Activated naive CD8-positive, alpha-beta T cell treated with anti-CD3 and anti-CD28 coated beads, Interleukin-2, amount 50 U/mL, for 24 hours (primary cell): ENCODE measurements around the gene CD300LB.

Experiments
- ATAC-seq: fragments of 150-1000 bp; cut with Tn5 transposase; one replicate; pipeline ENCODE4 v1.10.0; 2021
- DNase-seq: peaks from one replicate; pipeline ENCODE4 v3.0.0; 2021
- H3K27ac Mint-ChIP-seq: one replicate; pipeline ENCODE4 v1.8.0; 2021; ENCODE audit warnings: mild to moderate bottlenecking, mixed read lengths
- H3K27me3 Mint-ChIP-seq: one replicate; pipeline ENCODE4 v1.8.0; 2021; ENCODE audit warnings: mixed read lengths
- H3K36me3 Mint-ChIP-seq: one replicate; pipeline ENCODE4 v1.8.0; 2021; ENCODE audit warnings: low read depth, mixed read lengths
- H3K4me1 Mint-ChIP-seq: one replicate; pipeline ENCODE4 v1.8.0; 2021; ENCODE audit warnings: mixed read lengths
- H3K4me3 Mint-ChIP-seq: one replicate; pipeline ENCODE4 v1.8.0; 2021; ENCODE audit warnings: mild to moderate bottlenecking, moderate library complexity, mixed read lengths
- H3K9me3 Mint-ChIP-seq: one replicate; pipeline ENCODE4 v1.8.0; 2021; ENCODE audit warnings: mixed read lengths

CD300LB gene

GRCh38 chr17:74477411-74477810 is 53.9 kb downstream of the CD300LB start:
- no peak for DNase-seq
- H3K27ac Mint-ChIP-seq: no peak overlapping the region
- no peaks in the 10 kb centered on the region for H3K27me3 Mint-ChIP-seq
- H3K36me3 Mint-ChIP-seq: peaks cover 36% of the 10 kb centered on the region
- peaks cover 8% of the 10 kb centered on the region for H3K9me3 Mint-ChIP-seq
- ATAC-seq: no peak
- no peak overlapping the region for H3K4me3 Mint-ChIP-seq
- peaks cover 56% of the 10 kb centered on the region for H3K4me1 Mint-ChIP-seq

GRCh38 chr17:74475189-74475588 is 56.1 kb downstream of the CD300LB start:
- ATAC-seq: no peak
- Mint-ChIP-seq H3K4me1 (peaks cover 70% of the 10 kb centered on the region), H3K4me3 (no peak overlapping the region), H3K9me3 (peaks cover 8% of the 10 kb centered on the region), H3K27ac (no peak overlapping the region), H3K36me3 (peaks cover 42% of the 10 kb centered on the region), H3K27me3 (no peaks in the 10 kb centered on the region)
- no peak for DNase-seq

GRCh38 chr17:74474043-74474792 is 57.1 kb downstream of the CD300LB start:
- no peak overlapping the region for H3K27ac Mint-ChIP-seq
- H3K4me1 Mint-ChIP-seq: peaks cover 70% of the 10 kb centered on the region

GRCh38 chr17:74473294-74473693 is 58.0 kb downstream of the CD300LB start:
- Mint-ChIP-seq H3K27ac (no peak overlapping the region), H3K36me3 (peaks cover 41% of the 10 kb centered on the region), H3K9me3 (peaks cover 8% of the 10 kb centered on the region), H3K4me3 (no peak overlapping the region), H3K4me1 (peaks cover 64% of the 10 kb centered on the region), H3K27me3 (no peaks in the 10 kb centered on the region)
- ATAC-seq: no peak
- DNase-seq: no peak

More at GRCh38 chr17:74474043-74474792, 57.1 kb downstream of the CD300LB start:
- no peaks in the 10 kb centered on the region for H3K27me3 Mint-ChIP-seq
- ATAC-seq (no peak), DNase-seq (no peak)
- H3K9me3 Mint-ChIP-seq: peaks cover 8% of the 10 kb centered on the region
- H3K36me3 Mint-ChIP-seq: peaks cover 41% of the 10 kb centered on the region
- no peak overlapping the region for H3K4me3 Mint-ChIP-seq

GRCh38 chr17:74472890-74473289 is 58.4 kb downstream of the CD300LB start:
- Mint-ChIP-seq H3K4me3 (no peak overlapping the region), H3K27ac (no peak overlapping the region), H3K4me1 (peaks cover 60% of the 10 kb centered on the region), H3K36me3 (peaks cover 38% of the 10 kb centered on the region), H3K27me3 (no peaks in the 10 kb centered on the region), H3K9me3 (peaks cover 8% of the 10 kb centered on the region)
- DNase-seq (no peak), ATAC-seq (no peak)

GRCh38 chr17:74471341-74471740 is 59.9 kb downstream of the CD300LB start:
- Mint-ChIP-seq H3K4me3 (peak overlapping the region; percentile 31), H3K27me3 (no peaks in the 10 kb centered on the region), H3K36me3 (peaks cover 27% of the 10 kb centered on the region), H3K9me3 (peaks cover 8% of the 10 kb centered on the region), H3K4me1 (peaks cover 58% of the 10 kb centered on the region), H3K27ac (peak overlapping the region; percentile 49)
- ATAC-seq (peak; percentile 71), DNase-seq (no peak)
